Stimulated activated CD4-positive, alpha-beta T cell treated with anti-CD3 and anti-CD28 coated beads, TNF-alpha, amount 100 ng/mL, for 4 hours (primary cell): Measurements from ENCODE around the gene ATP5IF1.

Experiments
- DNase-seq, 3 experiments: peaks; one replicate each; pipeline ENCODE4 v3.0.0-alpha.2; 2020; ENCODE audit warnings: low read depth in 3 of 3

The ATP5IF1 gene

DNA sequence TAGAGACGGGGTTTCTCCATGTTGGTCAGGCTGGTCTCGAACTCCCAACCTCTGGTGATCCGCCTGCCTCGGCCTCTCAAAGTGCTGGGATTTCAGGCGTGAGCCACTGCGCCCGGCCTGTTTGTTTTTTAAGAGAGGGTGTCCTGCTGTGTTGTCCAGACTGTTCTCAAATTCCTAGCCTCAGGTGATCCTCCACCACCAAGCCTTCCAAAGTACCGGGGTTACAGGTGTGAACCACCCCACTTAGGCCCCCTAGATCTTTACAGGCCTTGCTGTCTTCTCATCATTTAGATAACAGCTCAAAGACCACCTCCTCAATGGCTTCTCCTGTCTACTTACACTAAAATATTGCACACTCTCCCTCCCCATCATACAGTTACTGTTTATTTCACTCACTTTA is 29.7 kb downstream of the ATP5IF1 start:
- no peak for DNase-seq

DNA sequence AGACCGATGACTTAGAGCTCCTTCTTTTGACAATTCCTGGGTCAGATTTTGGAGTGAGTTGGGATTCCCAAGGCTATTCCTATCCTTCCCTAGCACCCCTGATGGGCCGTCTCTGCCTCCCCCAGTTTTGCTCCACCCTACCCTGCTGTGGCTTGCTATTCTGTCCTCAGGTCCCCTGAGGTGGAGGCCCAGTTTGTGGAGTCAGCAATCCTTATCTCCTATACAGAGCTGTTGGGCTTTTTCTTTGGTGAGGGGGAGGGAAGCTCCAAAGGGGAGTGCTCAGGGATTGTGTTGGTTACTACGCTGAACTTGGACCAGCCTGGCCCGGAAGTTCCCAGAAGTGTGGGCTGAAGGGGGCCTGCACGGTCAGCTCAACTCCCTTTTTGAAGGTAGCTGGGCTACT is 31.0 kb downstream of the ATP5IF1 start:
- no peak for DNase-seq

DNA sequence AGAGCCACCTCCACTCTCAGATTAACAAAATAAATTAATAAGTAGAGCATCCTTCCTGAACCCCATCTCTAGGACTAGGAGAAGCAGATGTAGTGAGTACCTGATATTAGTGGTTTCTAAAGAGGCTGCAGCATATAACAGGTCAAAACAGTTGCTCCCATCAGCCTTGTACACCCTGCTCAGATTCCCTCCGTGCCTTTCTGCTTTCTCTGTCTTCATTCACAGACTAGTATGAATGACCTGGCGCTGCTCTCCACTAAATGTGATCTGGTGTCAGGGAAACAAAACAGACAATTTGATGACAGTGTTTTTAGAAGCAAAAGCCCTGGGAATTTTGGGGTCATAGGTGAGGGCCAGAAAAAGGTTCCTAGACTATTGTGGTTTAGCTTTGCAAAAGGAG is 31.7 kb downstream of the ATP5IF1 start:
- DNase-seq = no peak

GRCh38 chr1:28269529-28269928 is 33.6 kb downstream of the ATP5IF1 start:
- DNase-seq = no peak

DNA sequence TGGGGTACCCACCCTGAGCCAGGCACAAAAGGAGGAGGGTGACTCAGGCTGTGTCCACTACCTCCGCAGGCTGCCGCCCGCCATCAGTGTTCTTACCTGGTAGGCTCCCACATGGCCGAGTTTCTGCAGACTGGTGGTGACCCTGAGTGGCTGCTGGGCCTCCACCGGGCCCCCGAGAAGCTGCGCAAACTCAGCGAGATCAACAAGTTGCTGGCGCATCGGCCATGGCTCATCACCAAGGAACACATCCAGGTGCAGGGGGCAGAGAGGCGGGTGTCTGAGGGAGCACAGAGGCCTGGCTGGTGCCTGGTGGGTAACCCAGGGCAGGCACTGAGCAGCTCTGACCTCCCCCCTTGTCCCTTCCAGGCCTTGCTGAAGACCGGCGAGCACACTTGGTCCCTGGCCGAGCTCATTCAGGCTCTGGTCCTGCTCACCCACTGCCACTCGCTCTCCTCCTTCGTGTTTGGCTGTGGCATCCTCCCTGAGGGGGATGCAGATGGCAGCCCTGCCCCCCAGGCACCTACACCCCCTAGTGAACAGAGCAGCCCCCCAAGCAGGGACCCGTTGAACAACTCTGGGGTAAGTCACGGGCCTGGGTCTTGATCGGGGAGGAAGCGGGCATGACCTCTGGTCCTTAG is 36.4 kb downstream of the ATP5IF1 start:
- DNase-seq = no peak

- DNase-seq = no peak
These were observed 37.4 kb downstream of the ATP5IF1 start for GRCh38 chr1:28273216-28273860.

- DNase-seq = no peak
These were observed 42.8 kb downstream of the ATP5IF1 start for GRCh38 chr1:28278763-28279162.

GRCh38 chr1:28279721-28280120 is 43.8 kb downstream of the ATP5IF1 start:
- no peak for DNase-seq

- DNase-seq = no peak
These were observed 44.6 kb downstream of the ATP5IF1 start for GRCh38 chr1:28280501-28280900.

GRCh38 chr1:28280977-28281381 is 45.1 kb downstream of the ATP5IF1 start:
- DNase-seq = no peak

DNA sequence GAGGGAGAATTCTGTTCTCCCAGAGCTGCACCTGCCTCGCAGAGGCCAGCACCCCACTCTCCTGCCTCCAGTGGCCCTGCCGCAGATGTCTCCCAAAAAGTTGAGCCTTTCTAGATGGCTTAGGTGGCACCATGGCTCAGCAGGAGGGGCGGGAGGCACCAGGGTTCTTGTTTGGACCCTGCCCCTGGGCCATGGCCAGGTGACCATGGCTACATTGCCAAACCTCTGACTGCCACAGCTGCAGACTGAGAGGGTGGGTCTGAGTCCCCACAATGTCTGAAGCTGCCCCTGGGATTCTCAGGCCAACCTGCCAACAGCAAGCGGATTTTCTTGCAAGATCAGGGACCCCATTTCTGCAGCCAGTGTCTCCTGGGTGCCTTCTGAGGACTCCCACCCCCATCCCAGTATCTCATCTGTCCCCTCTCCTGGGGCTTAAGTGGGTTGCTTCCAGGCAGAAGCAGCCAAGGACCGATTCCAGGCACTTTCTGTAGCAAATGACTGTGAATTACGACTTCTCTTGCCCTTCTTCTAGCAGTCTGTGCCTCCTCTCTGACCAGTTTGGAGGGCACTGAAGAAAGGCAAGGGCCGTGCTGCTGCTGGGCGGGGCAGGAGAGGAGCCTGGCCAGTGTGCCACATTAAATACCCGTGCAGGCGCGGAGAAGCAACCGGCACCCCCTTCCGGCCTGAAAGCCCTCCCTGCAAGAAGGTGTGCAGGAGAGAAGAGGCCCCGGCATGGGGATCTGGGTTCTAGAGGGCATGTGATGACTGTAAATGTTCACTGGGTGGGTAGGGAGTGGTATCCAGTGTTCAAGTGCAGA is 45.9 kb downstream of the ATP5IF1 start:
- no peak for DNase-seq

GRCh38 chr1:28282426-28283407 is 46.8 kb downstream of the ATP5IF1 start:
- no peak for DNase-seq

- DNase-seq = no peak
These were observed 50.2 kb downstream of the ATP5IF1 start for GRCh38 chr1:28286111-28286510.
